ENCODE results near the gene ARID3A. TPM values are rescaled to one million over a fixed set of nuclear protein-coding genes. Genes with fewer than 3 reads are reported as not detected.
"Not testable (repeated sequence)": the region's sequence is repeated elsewhere in the genome, so short reads cannot be mapped to it uniquely, and the experiment has no call there.

The ARID3A gene
- total RNA-seq, 1 donor: 37.2 TPM

DNA sequence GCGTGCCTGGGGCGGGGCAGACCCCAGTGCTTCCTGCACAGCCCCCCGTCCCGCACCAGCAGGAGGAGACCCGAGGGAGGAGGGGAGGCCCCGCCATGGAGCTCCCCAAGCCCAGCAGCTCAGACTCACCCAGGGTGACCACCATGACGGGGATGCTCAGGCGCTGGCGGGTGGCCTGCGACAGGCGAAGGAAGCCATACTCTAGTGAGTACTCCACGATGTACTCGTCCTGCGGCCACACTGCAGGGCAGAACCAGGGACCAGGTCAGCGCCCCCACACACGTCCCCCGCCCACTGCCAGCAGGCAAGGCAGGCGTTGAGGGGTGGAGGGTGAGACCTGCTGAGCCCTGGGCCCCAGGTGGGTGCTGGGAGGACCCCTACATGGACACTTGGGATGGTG lies 86.5 kb downstream of the ARID3A start:
- DNase-seq (ENCODE audit: low read depth in 2 of 3, low spot score in 2 of 3): no peak

GRCh38 chr19:1013218-1013617 lies 87.4 kb downstream of the ARID3A start:
- DNase-seq (ENCODE audit: low read depth in 2 of 3, low spot score in 2 of 3): no peak

DNA sequence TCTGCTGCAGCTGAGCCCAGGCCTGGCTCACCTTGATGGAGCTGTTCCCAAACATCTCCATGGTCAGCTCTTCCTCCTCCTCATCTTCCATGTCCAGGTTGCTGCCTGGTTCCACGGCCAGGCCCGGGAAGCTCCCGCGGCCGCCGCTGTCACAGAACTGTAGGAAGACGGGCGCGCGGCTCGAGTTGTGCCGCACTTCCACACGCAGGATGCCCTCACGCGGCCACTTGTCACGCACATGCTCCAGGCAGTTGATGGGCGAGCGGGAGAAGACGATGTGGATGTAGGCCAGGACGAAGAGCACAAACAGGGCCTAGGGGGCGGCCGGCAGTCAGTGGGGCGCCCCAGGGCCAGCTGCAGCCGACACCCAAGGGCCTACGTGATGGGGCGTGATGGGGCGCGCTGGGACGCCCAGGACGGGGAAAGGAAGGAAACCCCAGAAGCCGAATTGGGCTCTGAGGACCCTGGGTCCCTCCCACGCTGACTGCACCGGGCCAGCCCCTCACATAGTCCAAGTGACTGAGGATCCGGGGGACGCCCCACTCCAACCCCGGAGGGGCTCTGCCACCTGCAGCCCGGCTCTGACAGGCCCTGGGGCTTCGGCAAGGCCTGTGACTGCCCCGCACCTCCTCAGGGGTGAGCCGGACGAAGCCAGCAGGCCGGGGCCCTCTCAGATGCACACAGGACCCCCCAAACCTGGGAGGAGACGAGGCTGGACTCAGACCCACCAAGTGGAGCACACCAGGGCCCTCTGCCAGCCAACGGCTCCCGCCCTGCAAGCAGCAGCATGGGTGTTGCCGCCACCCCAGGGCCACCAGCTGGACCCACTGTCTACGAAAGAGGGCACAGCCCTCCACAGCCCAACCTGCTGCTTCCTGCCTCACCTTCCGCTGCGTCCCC lies 88.6 kb downstream of the ARID3A start:
- DNase-seq (ENCODE audit: low read depth in 2 of 3, low spot score in 2 of 3): no peak

DNA sequence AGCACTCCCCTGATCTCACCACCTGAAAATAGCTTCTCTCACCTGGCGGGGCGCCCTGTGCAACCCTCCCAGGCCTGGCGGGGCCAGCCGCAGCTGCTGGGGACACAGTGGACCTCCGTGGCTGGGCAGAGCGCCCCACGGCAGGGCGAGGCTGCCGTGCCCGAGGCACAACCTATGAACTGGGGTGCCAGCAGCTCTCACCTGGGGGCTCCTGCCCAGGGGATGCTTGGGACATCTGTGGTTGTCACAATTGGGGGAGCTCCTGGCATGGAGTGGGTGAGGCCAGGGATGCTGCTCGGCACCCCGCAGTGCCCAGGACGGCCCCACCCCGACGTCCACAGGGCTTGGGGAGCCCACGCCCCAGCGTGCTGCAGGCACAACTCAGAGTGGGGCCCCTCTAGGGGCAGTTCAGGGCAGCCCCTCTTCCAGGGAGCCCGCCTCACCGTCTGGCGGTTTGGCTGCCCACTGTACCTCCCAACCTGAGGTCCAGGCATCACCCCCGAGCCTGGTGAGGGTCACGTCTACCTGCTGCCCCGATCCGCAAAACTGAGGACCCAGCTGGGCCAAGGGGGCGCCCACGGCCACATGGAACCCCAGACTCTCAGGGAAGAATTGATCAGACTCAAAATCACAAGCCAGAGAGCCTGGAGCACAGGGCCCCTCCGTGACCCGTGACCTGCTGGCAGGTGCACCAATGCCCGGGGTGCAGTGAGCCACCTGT lies 89.4 kb downstream of the ARID3A start:
- no peak for DNase-seq (ENCODE audit: low read depth in 2 of 3, low spot score in 2 of 3)

GRCh38 chr19:1015782-1016646 lies 90.2 kb downstream of the ARID3A start:
- DNase-seq (ENCODE audit: low read depth in 2 of 3, low spot score in 2 of 3): no peak

DNA sequence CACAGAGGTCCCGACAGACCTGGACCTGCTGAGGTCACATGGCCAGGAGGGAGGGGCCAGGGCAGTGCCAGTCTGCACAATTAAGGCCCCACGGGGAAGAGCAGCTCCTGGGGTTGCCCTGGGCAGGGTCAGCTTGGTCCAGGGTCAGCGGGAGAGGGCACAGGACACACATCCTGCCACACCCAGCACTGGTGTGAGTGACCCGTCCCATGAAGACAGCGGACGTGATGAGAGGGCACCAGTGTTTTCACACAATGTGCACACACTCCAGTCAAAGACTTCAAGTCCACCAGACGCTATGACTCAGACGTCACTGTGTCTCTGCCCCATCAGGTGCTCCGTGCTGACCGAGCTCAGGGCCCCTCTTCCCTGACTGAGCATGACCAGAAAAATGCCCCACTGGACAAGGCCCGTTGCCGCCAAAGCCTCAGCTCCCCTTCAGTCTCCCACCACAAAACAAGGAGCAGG lies 90.8 kb downstream of the ARID3A start:
- DNase-seq (ENCODE audit: low read depth in 2 of 3, low spot score in 2 of 3): no peak

- no peak for DNase-seq (ENCODE audit: low read depth in 2 of 3, low spot score in 2 of 3)
These were observed 91.5 kb downstream of the ARID3A start for GRCh38 chr19:1017115-1017905.

- no peak for DNase-seq (ENCODE audit: low read depth in 2 of 3, low spot score in 2 of 3)
These were observed 92.1 kb downstream of the ARID3A start for GRCh38 chr19:1017906-1018305.

DNA sequence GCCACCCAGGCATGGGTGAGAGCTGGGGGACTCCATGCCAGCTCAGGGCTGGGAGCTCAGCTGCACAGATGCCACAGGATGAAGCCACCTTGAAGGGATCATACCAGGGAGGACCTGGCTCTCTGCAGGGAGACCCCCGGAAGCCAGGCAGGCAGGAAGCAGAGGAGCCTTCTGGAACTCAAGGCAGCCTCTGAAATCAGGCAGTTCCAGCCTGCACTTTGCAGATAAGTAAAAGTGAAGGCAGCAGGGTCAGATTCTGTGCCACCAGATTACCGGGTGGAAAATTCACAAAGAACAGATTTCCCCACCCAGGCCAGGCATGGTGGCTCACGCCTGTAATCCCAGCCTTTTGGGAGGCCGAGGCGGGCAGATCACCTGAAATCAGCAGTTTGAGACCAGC lies 92.6 kb downstream of the ARID3A start:
- DNase-seq (ENCODE audit: low read depth in 2 of 3, low spot score in 2 of 3): no peak

GRCh38 chr19:1018932-1019615 lies 93.2 kb downstream of the ARID3A start:
- no peak for DNase-seq (ENCODE audit: low read depth in 2 of 3, low spot score in 2 of 3)

- DNase-seq (ENCODE audit: low read depth in 2 of 3, low spot score in 2 of 3): no peak
These were observed 93.8 kb downstream of the ARID3A start for GRCh38 chr19:1019616-1019961.

DNA sequence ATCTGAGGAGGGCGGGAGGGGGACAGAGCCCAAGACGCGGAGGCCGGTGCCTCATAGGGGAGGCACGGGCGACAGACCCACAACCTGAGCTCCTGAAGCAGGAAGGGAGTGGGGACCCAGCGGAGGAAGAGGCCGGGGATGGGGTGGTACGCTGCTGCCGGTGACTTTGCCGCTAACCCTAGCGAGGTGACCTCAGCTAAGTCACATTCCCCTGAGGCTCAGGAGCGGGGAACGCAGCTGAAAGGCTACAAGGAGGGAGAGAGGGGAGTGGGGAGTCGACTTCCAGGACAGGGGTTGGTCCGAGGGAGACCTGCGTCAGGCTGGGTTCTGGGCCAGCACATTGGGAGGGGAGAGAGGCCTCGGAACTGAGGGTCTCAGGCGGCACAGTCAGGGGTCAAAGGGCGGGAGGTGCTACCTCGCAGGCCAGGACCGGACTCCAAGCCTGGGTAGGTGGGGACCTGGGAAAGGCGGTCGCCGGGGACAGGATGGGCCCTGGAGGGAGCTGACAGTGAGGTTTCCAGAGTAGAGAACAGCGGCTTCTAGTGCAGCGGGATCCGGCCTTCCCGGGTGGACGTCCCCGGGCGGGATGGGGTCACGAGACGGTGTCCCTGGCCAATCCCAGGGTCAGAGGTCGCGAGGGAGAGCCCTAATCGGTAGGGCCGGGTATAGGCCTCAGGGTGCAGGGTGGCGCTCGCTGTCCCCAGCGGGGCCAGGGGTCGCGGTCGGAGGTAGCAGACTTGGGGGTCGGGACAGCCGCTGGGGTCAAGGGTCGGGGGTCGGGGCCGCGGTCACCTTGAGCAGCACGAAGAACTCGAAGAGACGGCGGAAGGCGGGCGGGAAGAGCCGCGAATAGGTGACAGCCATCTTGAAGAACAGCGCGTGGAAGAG lies 94.4 kb downstream of the ARID3A start:
- no peak for DNase-seq (ENCODE audit: low read depth in 2 of 3, low spot score in 2 of 3)

GRCh38 chr19:1020868-1021425 lies 95.1 kb downstream of the ARID3A start, which contains the start of gene TMEM259:
Gene TMEM259 (minus strand): TSS chr19:1021123. CDS start chr19:1020996, 127 bp downstream.
- DNase-seq (ENCODE audit: low read depth in 2 of 3, low spot score in 2 of 3): peak; percentile 92 to 99 (median 97)

- not testable (repeated sequence) for DNase-seq (ENCODE audit: low read depth in 2 of 3, low spot score in 2 of 3)
These were observed 98.0 kb downstream of the ARID3A start for GRCh38 chr19:1023883-1024188.

DNA sequence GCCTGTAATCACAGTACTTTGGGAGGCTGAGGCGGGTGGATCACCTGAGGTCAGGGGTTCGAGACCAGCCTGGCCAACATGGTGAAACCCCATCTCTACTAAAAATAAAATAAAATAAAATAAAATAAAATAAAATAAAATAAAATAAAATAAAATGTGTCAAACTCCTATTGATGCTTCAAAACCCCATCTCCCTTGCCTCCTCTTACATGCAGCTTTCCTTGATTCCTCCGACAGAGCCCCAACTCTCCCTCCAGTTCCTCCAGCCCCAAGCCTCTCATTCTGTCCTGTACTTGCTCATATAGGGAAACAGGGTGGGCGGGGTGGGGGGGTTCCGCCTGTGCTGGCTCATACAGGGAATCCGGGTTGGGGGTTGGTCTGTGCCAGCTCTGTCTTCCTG lies 99.2 kb downstream of the ARID3A start:
- DNase-seq (ENCODE audit: low read depth in 2 of 3, low spot score in 2 of 3): not testable (repeated sequence)

Data from hematopoietic multipotent progenitor cell (in vitro differentiated cells).